ENCODE data around the gene ASTN2. TPM values are rescaled to one million over a fixed set of nuclear protein-coding genes. Genes with fewer than 3 reads are reported as not detected.
A peak's percentile ranks its signal among the peaks of the same experiment; 100 is the strongest.
"Not testable (repeated sequence)": the region's sequence is repeated elsewhere in the genome, so short reads cannot be mapped to it uniquely, and the experiment has no call there.

Gene ASTN2
- total RNA-seq, 1 donor from 2014 or later = 42.2 TPM

GRCh38 chr9:116465576-116466270 lies 949.1 kb downstream of the ASTN2 start:
- DNase-seq (ENCODE audit: low read depth) = no peak

- no peak for DNase-seq (ENCODE audit: low read depth)
These were observed 949.8 kb downstream of the ASTN2 start for GRCh38 chr9:116464987-116465571.

- no peak for DNase-seq (ENCODE audit: low read depth)
These were observed 950.4 kb downstream of the ASTN2 start for GRCh38 chr9:116464423-116464822.

GRCh38 chr9:116461632-116462031 lies 953.2 kb downstream of the ASTN2 start:
- DNase-seq (ENCODE audit: low read depth) = no peak

- DNase-seq (ENCODE audit: low read depth) = no peak
These were observed 954.8 kb downstream of the ASTN2 start for GRCh38 chr9:116460026-116460425.

- no peak for DNase-seq (ENCODE audit: low read depth)
These were observed 955.3 kb downstream of the ASTN2 start for GRCh38 chr9:116459576-116459975.

- no peak for DNase-seq (ENCODE audit: low read depth)
These were observed 958.3 kb downstream of the ASTN2 start for GRCh38 chr9:116456490-116457088.

GRCh38 chr9:116454539-116454938 lies 960.3 kb downstream of the ASTN2 start:
- not testable (repeated sequence) for DNase-seq (ENCODE audit: low read depth)

GRCh38 chr9:116453785-116454184 lies 961.1 kb downstream of the ASTN2 start:
- DNase-seq (ENCODE audit: low read depth) = no peak

GRCh38 chr9:116452634-116453033 lies 962.2 kb downstream of the ASTN2 start:
- peak; percentile 27 for DNase-seq (ENCODE audit: low read depth)

- no peak for DNase-seq (ENCODE audit: low read depth)
These were observed 962.6 kb downstream of the ASTN2 start for GRCh38 chr9:116452227-116452626.

GRCh38 chr9:116451500-116452115 lies 963.2 kb downstream of the ASTN2 start:
- DNase-seq (ENCODE audit: low read depth) = peak; percentile 48

- DNase-seq (ENCODE audit: low read depth) = peak; percentile 98
These were observed 964.3 kb downstream of the ASTN2 start for GRCh38 chr9:116450378-116451139.

- DNase-seq (ENCODE audit: low read depth) = no peak
These were observed 964.9 kb downstream of the ASTN2 start for GRCh38 chr9:116449949-116450348.

- no peak for DNase-seq (ENCODE audit: low read depth)
These were observed 966.4 kb downstream of the ASTN2 start for GRCh38 chr9:116448431-116448830.

GRCh38 chr9:116447934-116448333 lies 966.9 kb downstream of the ASTN2 start:
- no peak for DNase-seq (ENCODE audit: low read depth)

- no peak for DNase-seq (ENCODE audit: low read depth)
These were observed 972.3 kb downstream of the ASTN2 start for GRCh38 chr9:116442528-116442927.

GRCh38 chr9:116437411-116438370 lies 977.2 kb downstream of the ASTN2 start:
- DNase-seq (ENCODE audit: low read depth) = no peak

- no peak for DNase-seq (ENCODE audit: low read depth)
These were observed 978.7 kb downstream of the ASTN2 start for GRCh38 chr9:116436121-116436520.

GRCh38 chr9:116435706-116436105 lies 979.2 kb downstream of the ASTN2 start:
- DNase-seq (ENCODE audit: low read depth) = no peak

- DNase-seq (ENCODE audit: low read depth) = no peak
These were observed 980.5 kb downstream of the ASTN2 start for GRCh38 chr9:116434314-116434713.

Data from renal cortical epithelial cell (primary cell).